Hepatocyte (in vitro differentiated cells): ENCODE results near the gene ADCY9. TPM values are rescaled to one million over a fixed set of nuclear protein-coding genes. Genes with fewer than 3 reads are reported as not detected.

Experiments
- DNase-seq: peaks from one replicate; pipeline ENCODE4 v3.0.0-alpha.2; 2016; ENCODE audit warnings: low spot score
- H2AFZ ChIP-seq: fragments of 200-600 bp; sonication (generic); 2 replicates; pipeline ENCODE4 v1.6.0; 2016; ENCODE audit warnings: antibody characterized with exemption, mild to moderate bottlenecking
- H3K27ac ChIP-seq: fragments of 200-600 bp; sonication (generic); 2 replicates; pipeline ENCODE4 v1.5.1; 2016; ENCODE audit warnings: mild to moderate bottlenecking
- H3K27me3 ChIP-seq: fragments of 200-600 bp; sonication (generic); 2 replicates; pipeline ENCODE4 v1.6.1; 2016
- H3K36me3 ChIP-seq: fragments of 200-600 bp; sonication (generic); replicated peaks from 2 replicates; pipeline ENCODE4 v1.5.1; 2016; ENCODE audit warnings: low read depth; ENCODE audit not compliant: insufficient read depth
- H3K4me1 ChIP-seq: fragments of 200-600 bp; sonication (generic); 2 replicates; pipeline ENCODE4 v1.5.1; 2016; ENCODE audit warnings: mild to moderate bottlenecking, moderate library complexity; ENCODE audit not compliant: insufficient read depth
- H3K4me2 ChIP-seq: fragments of 200-600 bp; sonication (generic); 2 replicates; pipeline ENCODE4 v1.6.0; 2016
- H3K4me3 ChIP-seq: fragments of 200-600 bp; sonication (generic); 2 replicates; pipeline ENCODE4 v1.5.1; 2016; ENCODE audit warnings: mild to moderate bottlenecking
- H3K79me2 ChIP-seq: fragments of 200-600 bp; sonication (generic); 2 replicates; pipeline ENCODE4 v1.6.0; 2017; ENCODE audit warnings: mild to moderate bottlenecking
- H3K9me2 ChIP-seq: fragments of 200-600 bp; sonication (generic); replicated peaks from 2 replicates; pipeline ENCODE4 v1.6.0; 2017; ENCODE audit warnings: mild to moderate bottlenecking; ENCODE audit not compliant: insufficient read depth
- H3K9me3 ChIP-seq: fragments of 200-600 bp; sonication (generic); 2 replicates; pipeline ENCODE4 v1.5.1; 2016; ENCODE audit warnings: low read depth, mild to moderate bottlenecking
- H4K20me1 ChIP-seq: fragments of 200-600 bp; sonication (generic); 2 replicates; pipeline ENCODE4 v1.6.0; 2016; ENCODE audit warnings: mild to moderate bottlenecking; ENCODE audit not compliant: insufficient read depth, poor library complexity, severe bottlenecking
- CTCF ChIP-seq: fragments of 200-600 bp; sonication (generic); IDR thresholded peaks from 2 replicates; pipeline ENCODE4 v1.5.1; 2016; ENCODE audit warnings: antibody characterized with exemption, mild to moderate bottlenecking; ENCODE audit not compliant: poor library complexity
- EZH2 ChIP-seq: fragments of 200-600 bp; sonication (generic); IDR thresholded peaks from 2 replicates; pipeline ENCODE4 v1.6.1; 2016; ENCODE audit warnings: antibody characterized with exemption, mild to moderate bottlenecking, borderline replicate concordance
- EZH2phosphoT487 ChIP-seq: fragments of 200-600 bp; sonication (generic); IDR thresholded peaks from one replicate; pipeline ENCODE4 v1.6.1; 2018; ENCODE audit warnings: antibody characterized with exemption, mild to moderate bottlenecking, low read depth, moderate library complexity; ENCODE audit not compliant: unreplicated experiment, severe bottlenecking
- WGBS: methylation state at CpG from one replicate; pipeline ENCODE4 v1.1.6; 2016; ENCODE audit warnings: low lambda C conversion rate; ENCODE audit errors: missing lambda C conversion rate; 5-methylcytosine and 5-hydroxymethylcytosine counted together
- polyA plus RNA-seq: library from polyadenylated mRNA; unstranded; fragments of >200 nt; fragmentation: Nextera tagmentation; extraction: Ambion mirVana; gene quantifications from 2 replicates; pipeline ENCODE4 v1.2.1, GENCODE V29; 2016
- total RNA-seq: library from RNA; depleted of rRNA; stranded (reverse); fragments of >200 nt; gene quantifications from 2 replicates; pipeline ENCODE4 v1.2.3, GENCODE V29; 2014

ADCY9 gene
- total and polyA plus RNA-seq, 2 experiments from 2014 or later, result 12.0 to 15.9 TPM

- Histone ChIP-seq H3K9me2 (no peaks in the 10 kb centered on the region), H3K4me2 (peak overlapping the region; percentile 14), H3K36me3 (no peaks in the 10 kb centered on the region), H3K9me3 (no peaks in the 10 kb centered on the region), H4K20me1 (no peaks in the 10 kb centered on the region), H3K27me3 (no peaks in the 10 kb centered on the region), H3K79me2 (peaks cover 42% of the 10 kb centered on the region), H3K4me1 (peaks cover 17% of the 10 kb centered on the region), H3K27ac (no peak overlapping the region), H2AFZ (no peak overlapping the region), H3K4me3 (no peak overlapping the region)
- TF ChIP-seq CTCF, result no peak
- TF ChIP-seq EZH2, result no peak
- no peak for TF ChIP-seq EZH2phosphoT487
- 96% methylated on average over 7 of the region's 7 CpGs for WGBS
- DNase-seq, result no peak
Observed at GRCh38 chr16:4087990-4088577, 28.2 kb downstream of the ADCY9 start.

- Histone ChIP-seq H3K4me2 (peak overlapping the region; percentile 14), H3K79me2 (peaks cover 40% of the 10 kb centered on the region), H3K4me1 (peaks cover 17% of the 10 kb centered on the region), H3K9me3 (no peaks in the 10 kb centered on the region), H3K27ac (no peak overlapping the region), H3K36me3 (no peaks in the 10 kb centered on the region), H3K9me2 (no peaks in the 10 kb centered on the region), H4K20me1 (no peaks in the 10 kb centered on the region), H3K27me3 (no peaks in the 10 kb centered on the region), H2AFZ (no peak overlapping the region), H3K4me3 (no peak overlapping the region)
- TF ChIP-seq EZH2 (no peak), CTCF (no peak), EZH2phosphoT487 (no peak)
- no peak for DNase-seq
- 84% methylated on average over 12 of the region's 12 CpGs for WGBS
Observed at GRCh38 chr16:4087099-4087885, 28.9 kb downstream of the ADCY9 start.

- Histone ChIP-seq H3K27me3 (no peaks in the 10 kb centered on the region), H3K4me3 (no peak overlapping the region), H3K36me3 (no peaks in the 10 kb centered on the region), H3K9me2 (no peaks in the 10 kb centered on the region), H3K9me3 (no peaks in the 10 kb centered on the region), H2AFZ (no peak overlapping the region), H3K79me2 (peaks cover 29% of the 10 kb centered on the region), H3K4me2 (no peak overlapping the region), H3K4me1 (peaks cover 22% of the 10 kb centered on the region), H4K20me1 (no peaks in the 10 kb centered on the region), H3K27ac (no peak overlapping the region)
- TF ChIP-seq CTCF, result no peak
- TF ChIP-seq EZH2, result no peak
- TF ChIP-seq EZH2phosphoT487, result no peak
- 98% methylated on average over 15 of the region's 15 CpGs for WGBS
- no peak for DNase-seq
Observed at GRCh38 chr16:4086153-4086552, 30.1 kb downstream of the ADCY9 start.
